GM12892 (cell line): ENCODE results near the gene SNX24.

Source experiments
- DNase-seq: peaks from one replicate; pipeline ENCODE4 v3.0.0; 2011; ENCODE audit not compliant: insufficient read length
- FAIRE-seq: peaks from 2 replicates; lab custom pipeline; 2011; peaks lifted over from hg19 to GRCh38; lab: Jason Lieb, UNC
- POLR2A ChIP-seq: IDR thresholded peaks from 2 replicates; pipeline ENCODE4 v1.6.1; 2011; ENCODE audit warnings: low read depth, low read length, control low read depth
- POLR2AphosphoS5 ChIP-seq: IDR thresholded peaks from 2 replicates; pipeline ENCODE4 v1.6.1; 2011; ENCODE audit warnings: low read depth, low read length, control low read depth
- TAF1 ChIP-seq: IDR thresholded peaks from 2 replicates; pipeline ENCODE4 v1.6.1; 2011; ENCODE audit warnings: low read depth, mild to moderate bottlenecking, control low read depth, low read length, borderline replicate concordance

SNX24 gene

DNA sequence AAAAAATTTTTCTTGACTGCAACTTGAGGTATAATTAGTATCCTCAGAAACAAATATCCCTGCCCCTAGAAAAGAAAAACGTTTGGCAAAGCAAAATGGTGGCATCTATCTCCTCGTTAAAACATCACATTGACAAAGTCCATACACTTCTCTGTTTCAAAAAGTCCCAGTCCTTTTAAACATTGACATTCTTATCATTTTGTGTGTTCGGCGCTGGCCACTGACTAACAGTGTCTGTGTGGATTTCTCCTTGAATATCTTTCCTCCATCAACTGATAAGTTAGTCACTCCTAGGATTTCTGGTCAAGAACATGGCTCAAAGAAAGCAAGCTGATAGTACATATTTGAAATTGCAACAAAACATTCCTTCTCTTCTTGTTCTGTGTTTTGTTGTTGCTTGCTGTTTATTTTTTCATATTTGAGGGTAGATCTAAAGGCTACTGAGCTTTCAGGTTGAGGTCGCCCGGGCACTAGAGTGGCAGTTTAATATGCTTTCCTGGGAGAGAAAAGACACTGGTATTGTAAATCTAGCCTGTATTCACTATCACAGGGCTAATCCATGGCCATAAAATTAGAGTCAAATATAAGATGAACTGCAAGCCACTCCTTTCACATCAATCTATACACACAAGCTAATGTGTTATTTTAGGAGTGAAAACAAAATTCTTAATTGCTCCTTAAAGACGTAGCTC, 199.7 kb downstream of the SNX24 start:
- no peak for TF ChIP-seq TAF1
- TF ChIP-seq POLR2AphosphoS5, result no peak
- TF ChIP-seq POLR2A, result no peak
- no peak for DNase-seq
- FAIRE-seq, result no peak

DNA sequence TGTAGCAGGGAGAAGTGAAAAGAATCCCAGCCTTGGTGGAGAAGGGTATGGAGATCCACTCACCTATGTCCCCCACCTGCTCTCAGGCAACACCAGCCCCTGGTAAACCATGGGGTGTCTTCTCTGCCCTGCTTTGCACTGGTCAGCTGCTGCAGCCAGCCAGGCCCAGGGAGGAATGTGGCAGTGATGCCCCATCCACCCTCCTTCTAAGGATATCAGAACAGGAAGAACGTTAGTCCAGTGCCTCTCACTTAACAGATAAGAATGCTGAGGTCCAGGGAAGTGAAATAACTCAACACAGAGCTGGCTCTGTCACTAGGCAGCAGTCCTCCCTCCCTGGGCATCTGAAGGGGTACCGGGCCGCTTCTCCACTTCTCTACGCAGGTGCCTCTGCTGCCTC, 200.8 kb downstream of the SNX24 start:
- DNase-seq (no peak), FAIRE-seq (no peak)
- no peak for TF ChIP-seq POLR2AphosphoS5
- TF ChIP-seq TAF1, result no peak
- TF ChIP-seq POLR2A, result no peak

DNA sequence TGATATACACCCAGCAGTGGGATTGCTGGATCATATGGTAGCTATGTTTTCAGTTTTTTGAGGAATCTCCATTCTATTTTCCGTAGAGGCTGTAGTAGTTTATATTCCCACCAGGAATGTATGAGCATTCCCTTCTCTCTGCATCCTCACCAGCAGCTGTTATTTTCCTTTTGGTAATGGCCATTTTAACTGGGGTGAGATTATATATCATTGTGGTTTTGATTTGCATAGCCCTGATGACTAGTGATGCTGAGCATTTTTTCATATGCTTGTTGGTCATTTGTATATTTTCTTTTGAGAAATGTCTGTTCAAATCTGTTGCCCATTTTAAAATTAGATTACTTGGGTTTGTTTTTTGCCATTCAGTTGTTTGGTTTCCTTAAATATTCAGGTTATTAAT, 202.3 kb downstream of the SNX24 start:
- TF ChIP-seq POLR2A, result no peak
- TF ChIP-seq POLR2AphosphoS5, result no peak
- TF ChIP-seq TAF1, result no peak
- FAIRE-seq, result no peak
- DNase-seq, result no peak

DNA sequence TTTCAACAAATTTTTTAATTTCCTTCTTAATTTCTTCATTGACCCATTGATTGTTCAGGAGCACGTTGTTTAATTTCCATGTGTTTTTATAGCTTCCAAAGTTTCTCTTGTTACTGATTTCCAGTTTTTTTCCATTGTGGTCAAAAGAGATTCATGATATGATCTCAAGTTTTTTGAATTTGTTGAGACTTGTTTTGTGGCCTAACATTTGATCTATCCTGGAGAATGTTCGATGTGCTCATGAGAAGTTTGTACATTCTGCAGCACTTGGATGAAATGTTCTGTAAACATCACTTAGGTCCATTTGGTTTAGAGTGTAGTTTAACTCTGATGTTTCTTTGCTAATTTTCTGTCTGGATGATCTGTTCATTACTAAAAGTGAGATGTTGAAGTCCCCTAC, 205.8 kb downstream of the SNX24 start:
- FAIRE-seq (no peak), DNase-seq (no peak)
- TF ChIP-seq POLR2A, result no peak
- no peak for TF ChIP-seq POLR2AphosphoS5
- no peak for TF ChIP-seq TAF1
